Measurements from ENCODE around the gene FAM53A.

FAM53A gene

GRCh38 chr4:1627417-1628313 is 56.4 kb downstream of the FAM53A start:
- TF ChIP-seq CTCF (conservative IDR thresholded peaks at IDR 0.05), result no peak
- no peak for TF ChIP-seq ZFX (IDR thresholded peaks at IDR 0.05)

GRCh38 chr4:1626941-1627340 is 57.2 kb downstream of the FAM53A start:
- TF ChIP-seq ZFX (IDR thresholded peaks at IDR 0.05) (no peak), CTCF (conservative IDR thresholded peaks at IDR 0.05) (no peak)
- no peak overlapping the region for H3K27ac ChIP-seq

More at GRCh38 chr4:1627417-1628313, 56.4 kb downstream of the FAM53A start:
- H3K27ac ChIP-seq, result no peak overlapping the region

- H3K27ac ChIP-seq, result no peak overlapping the region
- no peak for TF ChIP-seq CTCF (conservative IDR thresholded peaks at IDR 0.05)
- TF ChIP-seq ZFX (IDR thresholded peaks at IDR 0.05), result no peak
Measured at GRCh38 chr4:1626151-1626550, 58.0 kb downstream of the FAM53A start.

GRCh38 chr4:1625600-1626138 is 58.4 kb downstream of the FAM53A start:
- H3K27ac ChIP-seq, result no peak overlapping the region
- no peak for TF ChIP-seq ZFX (IDR thresholded peaks at IDR 0.05)
- no peak for TF ChIP-seq CTCF (conservative IDR thresholded peaks at IDR 0.05)

GRCh38 chr4:1624519-1624910 is 59.6 kb downstream of the FAM53A start:
- H3K27ac ChIP-seq, result no peak overlapping the region
- TF ChIP-seq ZFX (IDR thresholded peaks at IDR 0.05), result no peak
- TF ChIP-seq CTCF (conservative IDR thresholded peaks at IDR 0.05), result no peak

GRCh38 chr4:1623821-1624518 is 60.1 kb downstream of the FAM53A start:
- H3K27ac ChIP-seq, result no peak overlapping the region
- no peak for TF ChIP-seq ZFX (IDR thresholded peaks at IDR 0.05)
- no peak for TF ChIP-seq CTCF (conservative IDR thresholded peaks at IDR 0.05)

- TF ChIP-seq CTCF (conservative IDR thresholded peaks at IDR 0.05) (no peak), ZFX (IDR thresholded peaks at IDR 0.05) (no peak)
- no peak overlapping the region for H3K27ac ChIP-seq
Measured at GRCh38 chr4:1623400-1623799, 60.7 kb downstream of the FAM53A start.
